ENCODE measurements around the gene ARL15. TPM values are rescaled to one million over a fixed set of nuclear protein-coding genes. Genes with fewer than 3 reads are reported as not detected.

Gene ARL15
- total RNA-seq, 1 experiment from 2014 or later = 140 TPM

DNA sequence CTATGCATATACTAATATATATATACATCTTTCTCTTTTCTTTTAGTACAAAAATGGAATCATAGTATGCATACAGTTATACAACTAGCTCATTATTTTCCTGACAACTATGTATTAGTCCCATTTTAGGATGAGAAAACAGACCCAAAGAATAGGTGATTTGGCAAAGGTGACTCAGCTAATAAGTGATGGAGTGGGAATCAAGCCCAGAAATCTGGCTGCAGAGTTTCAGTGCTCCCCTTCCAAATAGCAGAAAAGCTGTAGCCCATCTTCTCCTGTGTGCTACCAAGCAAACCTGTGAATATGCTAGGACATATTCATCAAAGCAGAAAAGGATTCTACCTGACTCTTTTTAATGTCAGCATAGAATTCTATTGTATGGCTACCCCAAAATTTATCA is 114.7 kb downstream of the ARL15 start:
- intact Hi-C loops (cut with micrococcal nuclease; ENCODE audit: unreplicated experiment) = no loop called here
- H3K4me3 ChIP-seq (ENCODE audit: low read depth, low read length) = no peak overlapping the region
- H3K27ac Mint-ChIP-seq (ENCODE audit: unreplicated experiment) = no peak overlapping the region
- no peaks in the 10 kb centered on the region for H3K36me3 ChIP-seq (ENCODE audit: control insufficient read depth, insufficient read depth, low read length)
- H3K9me3 Mint-ChIP-seq (ENCODE audit: unreplicated experiment) = peaks cover 2% of the 10 kb centered on the region
- BruUV-seq (replicated peaks) = no TSS peak
- no peaks in the 10 kb centered on the region for H3K27me3 Mint-ChIP-seq (ENCODE audit: insufficient read depth, unreplicated experiment)
- no peak for DNase-seq
- H3K36me3 Mint-ChIP-seq (ENCODE audit: insufficient read depth, unreplicated experiment) = no peaks in the 10 kb centered on the region
- H3K4me1 Mint-ChIP-seq (ENCODE audit: low read depth, unreplicated experiment) = peaks cover 10% of the 10 kb centered on the region
- no peak overlapping the region for H3K4me3 Mint-ChIP-seq (ENCODE audit: unreplicated experiment)
- ChIA-PET POLR2A (no interaction called here), CTCF (no interaction called here)
- H3K9me3 ChIP-seq = no peaks in the 10 kb centered on the region
- no peaks in the 10 kb centered on the region for H3K4me1 ChIP-seq
- no peaks in the 10 kb centered on the region for H3K27me3 ChIP-seq (replicated peaks; ENCODE audit: control insufficient read depth, insufficient read depth, low read length)
- TF ChIP-seq, protein P1, sequence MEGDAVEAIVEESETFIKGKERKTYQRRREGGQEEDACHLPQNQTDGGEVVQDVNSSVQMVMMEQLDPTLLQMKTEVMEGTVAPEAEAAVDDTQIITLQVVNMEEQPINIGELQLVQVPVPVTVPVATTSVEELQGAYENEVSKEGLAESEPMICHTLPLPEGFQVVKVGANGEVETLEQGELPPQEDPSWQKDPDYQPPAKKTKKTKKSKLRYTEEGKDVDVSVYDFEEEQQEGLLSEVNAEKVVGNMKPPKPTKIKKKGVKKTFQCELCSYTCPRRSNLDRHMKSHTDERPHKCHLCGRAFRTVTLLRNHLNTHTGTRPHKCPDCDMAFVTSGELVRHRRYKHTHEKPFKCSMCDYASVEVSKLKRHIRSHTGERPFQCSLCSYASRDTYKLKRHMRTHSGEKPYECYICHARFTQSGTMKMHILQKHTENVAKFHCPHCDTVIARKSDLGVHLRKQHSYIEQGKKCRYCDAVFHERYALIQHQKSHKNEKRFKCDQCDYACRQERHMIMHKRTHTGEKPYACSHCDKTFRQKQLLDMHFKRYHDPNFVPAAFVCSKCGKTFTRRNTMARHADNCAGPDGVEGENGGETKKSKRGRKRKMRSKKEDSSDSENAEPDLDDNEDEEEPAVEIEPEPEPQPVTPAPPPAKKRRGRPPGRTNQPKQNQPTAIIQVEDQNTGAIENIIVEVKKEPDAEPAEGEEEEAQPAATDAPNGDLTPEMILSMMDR (IDR thresholded peaks at IDR 0.05; ENCODE audit: insufficient read depth in 1 of 2, low read depth in 1 of 2, low read length in 1 of 2, severe bottlenecking in 1 of 2, unreplicated experiment in 1 of 2) = no peak

DNA sequence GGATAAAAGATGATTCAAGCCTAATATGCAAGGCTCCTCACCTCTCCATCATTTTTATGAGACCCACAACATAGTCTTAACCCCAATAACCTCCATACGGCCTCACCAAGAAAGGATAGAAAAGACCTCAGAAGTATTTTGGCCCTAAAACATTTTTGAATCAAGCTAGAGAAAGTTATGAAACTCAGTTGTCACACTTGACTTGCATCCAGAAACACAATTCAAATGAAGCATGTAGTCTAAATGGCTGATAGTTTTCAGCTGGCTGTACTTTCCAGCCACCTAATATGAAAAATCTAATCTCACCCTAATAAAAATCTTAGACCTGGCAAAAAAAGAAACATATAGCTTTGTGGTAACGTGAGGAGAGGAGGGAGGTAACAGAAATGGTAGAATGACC is 116.1 kb downstream of the ARL15 start:
- TF ChIP-seq, protein P1 (IDR thresholded peaks at IDR 0.05; ENCODE audit: insufficient read depth in 1 of 2, low read depth in 1 of 2, low read length in 1 of 2, severe bottlenecking in 1 of 2, unreplicated experiment in 1 of 2) = no peak
- no peaks in the 10 kb centered on the region for H3K9me3 Mint-ChIP-seq (ENCODE audit: unreplicated experiment)
- Histone ChIP-seq H3K27me3 (replicated peaks; ENCODE audit: control insufficient read depth, insufficient read depth, low read length) (no peaks in the 10 kb centered on the region), H3K36me3 (ENCODE audit: control insufficient read depth, insufficient read depth, low read length) (no peaks in the 10 kb centered on the region), H3K9me3 (no peaks in the 10 kb centered on the region), H3K4me1 (no peaks in the 10 kb centered on the region), H3K4me3 (ENCODE audit: low read depth, low read length) (no peak overlapping the region)
- intact Hi-C loops (cut with micrococcal nuclease; ENCODE audit: unreplicated experiment) = no loop called here
- H3K4me1 Mint-ChIP-seq (ENCODE audit: low read depth, unreplicated experiment) = peaks cover 10% of the 10 kb centered on the region
- H3K27ac Mint-ChIP-seq (ENCODE audit: unreplicated experiment) = no peak overlapping the region
- POLR2A ChIA-PET = interaction anchor here (0.6 kb wide), 1 partner anchor 10 kb away, joined by 9 read pairs; no protein-coding TSS in a partner anchor
- CTCF ChIA-PET = no interaction called here
- H3K36me3 Mint-ChIP-seq (ENCODE audit: insufficient read depth, unreplicated experiment) = no peaks in the 10 kb centered on the region
- BruUV-seq (replicated peaks) = no TSS peak
- DNase-seq = no peak
- no peaks in the 10 kb centered on the region for H3K27me3 Mint-ChIP-seq (ENCODE audit: insufficient read depth, unreplicated experiment)
- no peak overlapping the region for H3K4me3 Mint-ChIP-seq (ENCODE audit: unreplicated experiment)

DNA sequence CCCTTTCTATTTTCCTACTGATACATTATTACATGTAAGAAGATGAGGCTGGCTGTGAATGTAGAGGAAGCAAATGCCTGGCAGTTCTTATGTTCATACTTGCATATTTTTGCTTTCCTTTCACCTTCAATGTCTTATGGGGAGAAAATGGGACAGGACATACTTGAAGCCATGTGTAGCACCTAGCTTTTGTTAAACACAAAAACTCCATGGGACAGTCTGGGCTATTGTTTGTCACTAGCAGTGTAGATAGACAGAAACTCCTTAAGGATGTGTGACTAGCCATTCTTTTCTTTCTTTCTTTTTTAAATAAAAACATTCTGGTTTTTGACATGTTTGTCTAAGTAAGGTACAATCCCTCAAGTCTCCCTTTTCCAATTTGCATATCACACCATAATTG is 122.7 kb downstream of the ARL15 start:
- TF ChIP-seq, protein P1 (IDR thresholded peaks at IDR 0.05; ENCODE audit: insufficient read depth in 1 of 2, low read depth in 1 of 2, low read length in 1 of 2, severe bottlenecking in 1 of 2, unreplicated experiment in 1 of 2) = no peak
- H3K27ac Mint-ChIP-seq (ENCODE audit: unreplicated experiment) = no peak overlapping the region
- no TSS peak for BruUV-seq (replicated peaks)
- no peak overlapping the region for H3K4me3 Mint-ChIP-seq (ENCODE audit: unreplicated experiment)
- Histone ChIP-seq H3K4me3 (ENCODE audit: low read depth, low read length) (no peak overlapping the region), H3K27me3 (replicated peaks; ENCODE audit: control insufficient read depth, insufficient read depth, low read length) (no peaks in the 10 kb centered on the region), H3K4me1 (peaks cover 10% of the 10 kb centered on the region), H3K36me3 (ENCODE audit: control insufficient read depth, insufficient read depth, low read length) (no peaks in the 10 kb centered on the region), H3K9me3 (no peaks in the 10 kb centered on the region)
- ChIA-PET POLR2A (no interaction called here), CTCF (no interaction called here)
- peaks cover 21% of the 10 kb centered on the region for H3K4me1 Mint-ChIP-seq (ENCODE audit: low read depth, unreplicated experiment)
- no peaks in the 10 kb centered on the region for H3K9me3 Mint-ChIP-seq (ENCODE audit: unreplicated experiment)
- no peaks in the 10 kb centered on the region for H3K36me3 Mint-ChIP-seq (ENCODE audit: insufficient read depth, unreplicated experiment)
- no peaks in the 10 kb centered on the region for H3K27me3 Mint-ChIP-seq (ENCODE audit: insufficient read depth, unreplicated experiment)
- no peak for DNase-seq
- intact Hi-C loops (cut with micrococcal nuclease; ENCODE audit: unreplicated experiment) = no loop called here

Measured in Caco-2 (cell line).